GM10266 (cell line): Measurements from ENCODE around the gene PTPRO.

ENCODE experiments used
- DNase-seq: peaks from one replicate; pipeline ENCODE4 v3.0.0; 2012; ENCODE audit errors: extremely low spot score
- TF ChIP-seq, protein P1 (sequence below): IDR thresholded peaks from 2 replicates; pipeline ENCODE4 v1.5.1; 2012; ENCODE audit warnings: mild to moderate bottlenecking, low read depth; ENCODE audit not compliant: control insufficient read depth, insufficient read depth; ENCODE audit errors: missing control alignments

Gene PTPRO

DNA sequence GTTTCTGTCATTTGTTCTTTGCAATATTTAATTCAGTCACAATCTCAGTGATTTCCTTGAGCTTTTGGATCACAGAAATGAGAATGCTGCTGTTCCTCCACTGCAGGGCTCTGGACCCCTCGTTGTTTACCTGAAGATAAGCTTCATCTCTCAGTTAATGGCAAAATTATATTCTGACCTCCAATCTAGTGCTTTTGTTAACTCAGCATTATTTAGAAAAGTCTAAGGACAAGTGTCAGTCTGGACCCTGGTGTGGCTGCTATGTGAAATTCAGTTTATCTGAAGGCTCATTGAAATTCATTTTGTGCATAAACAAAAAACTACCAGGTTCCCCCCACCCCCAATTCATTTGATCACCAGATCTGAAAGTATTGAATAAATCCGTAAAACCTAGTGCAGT lies 84.7 kb downstream of the PTPRO start:
- DNase-seq: no peak
- TF ChIP-seq, protein P1, sequence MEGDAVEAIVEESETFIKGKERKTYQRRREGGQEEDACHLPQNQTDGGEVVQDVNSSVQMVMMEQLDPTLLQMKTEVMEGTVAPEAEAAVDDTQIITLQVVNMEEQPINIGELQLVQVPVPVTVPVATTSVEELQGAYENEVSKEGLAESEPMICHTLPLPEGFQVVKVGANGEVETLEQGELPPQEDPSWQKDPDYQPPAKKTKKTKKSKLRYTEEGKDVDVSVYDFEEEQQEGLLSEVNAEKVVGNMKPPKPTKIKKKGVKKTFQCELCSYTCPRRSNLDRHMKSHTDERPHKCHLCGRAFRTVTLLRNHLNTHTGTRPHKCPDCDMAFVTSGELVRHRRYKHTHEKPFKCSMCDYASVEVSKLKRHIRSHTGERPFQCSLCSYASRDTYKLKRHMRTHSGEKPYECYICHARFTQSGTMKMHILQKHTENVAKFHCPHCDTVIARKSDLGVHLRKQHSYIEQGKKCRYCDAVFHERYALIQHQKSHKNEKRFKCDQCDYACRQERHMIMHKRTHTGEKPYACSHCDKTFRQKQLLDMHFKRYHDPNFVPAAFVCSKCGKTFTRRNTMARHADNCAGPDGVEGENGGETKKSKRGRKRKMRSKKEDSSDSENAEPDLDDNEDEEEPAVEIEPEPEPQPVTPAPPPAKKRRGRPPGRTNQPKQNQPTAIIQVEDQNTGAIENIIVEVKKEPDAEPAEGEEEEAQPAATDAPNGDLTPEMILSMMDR: no peak

DNA sequence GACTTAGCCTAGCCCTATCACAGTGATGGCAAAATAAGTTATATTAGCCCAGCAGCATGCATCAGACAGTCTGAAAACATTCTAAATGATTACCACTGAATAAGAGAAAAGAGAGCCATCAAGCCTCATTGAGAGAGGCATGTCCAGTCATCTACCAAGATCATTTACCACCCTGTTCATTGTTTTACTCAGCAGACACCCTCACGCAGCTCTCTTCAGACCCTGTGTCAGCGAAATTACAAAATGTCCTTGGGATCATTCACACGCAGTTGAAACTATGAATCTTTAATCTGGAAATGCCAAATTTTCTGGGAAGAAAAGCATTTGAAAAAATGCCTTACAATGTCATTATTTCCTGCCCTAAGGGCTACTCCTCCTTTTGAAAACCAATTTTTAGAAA lies 89.5 kb downstream of the PTPRO start:
- TF ChIP-seq, protein P1: no peak
- no peak for DNase-seq

DNA sequence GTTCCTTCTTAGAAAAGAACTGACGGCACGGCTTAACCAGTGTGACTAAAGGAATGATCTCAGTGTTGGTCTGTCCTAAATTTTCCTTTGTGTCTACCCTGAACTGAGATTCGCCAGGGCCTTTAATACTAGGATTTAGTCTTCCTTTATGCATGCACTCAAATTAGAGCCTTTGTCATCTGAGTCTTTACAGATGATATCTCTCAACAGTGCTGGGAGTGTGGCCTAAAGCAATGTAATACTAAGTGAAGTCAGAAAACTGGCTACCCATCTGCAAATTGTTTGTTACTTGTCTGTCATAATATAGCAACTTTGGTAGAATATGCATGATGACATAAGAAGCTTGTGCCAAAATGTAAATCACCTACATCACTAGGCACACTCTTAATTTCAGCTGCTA lies 95.4 kb downstream of the PTPRO start:
- TF ChIP-seq, protein P1: no peak

DNA sequence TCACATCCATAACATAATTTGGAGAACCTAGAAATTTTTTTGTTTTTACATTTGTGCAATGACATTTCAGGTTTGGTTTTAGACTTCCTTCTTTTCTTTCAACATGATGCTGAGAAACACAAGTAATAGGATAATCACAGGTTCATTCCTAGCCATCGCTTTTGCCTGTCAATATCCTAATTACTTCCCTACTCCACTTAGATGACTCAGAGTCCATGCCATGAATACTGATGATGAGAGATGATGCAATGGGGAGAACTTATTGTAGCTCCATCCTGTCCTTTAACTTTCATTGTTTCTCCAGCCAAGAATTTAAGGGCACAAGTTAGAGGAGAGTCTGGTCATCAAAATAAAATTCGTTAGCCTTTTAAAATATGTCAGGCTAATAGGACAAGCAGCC lies 101.3 kb downstream of the PTPRO start:
- TF ChIP-seq, protein P1: no peak
- no peak for DNase-seq

More for the DNA sequence above, 95.4 kb downstream of the PTPRO start:
- DNase-seq: no peak

DNA sequence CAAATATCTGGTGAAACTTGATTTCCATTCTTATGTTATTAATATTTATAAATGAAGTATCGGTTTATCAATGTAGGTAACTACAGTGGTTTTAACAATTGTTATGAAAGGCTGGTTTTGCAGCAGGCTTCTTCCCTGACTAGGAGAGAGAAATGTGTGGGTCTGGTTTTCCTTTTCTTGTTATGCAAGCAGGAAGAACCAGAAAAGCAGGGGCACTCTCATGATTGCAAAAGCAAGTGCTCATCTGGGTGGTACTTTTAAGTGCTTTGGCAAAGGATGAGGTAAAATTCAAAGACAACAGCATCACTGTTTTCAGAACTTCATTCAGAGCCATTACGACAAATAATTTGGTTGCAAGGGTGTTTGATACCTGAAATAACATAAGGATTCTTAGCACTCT lies 105.6 kb downstream of the PTPRO start:
- TF ChIP-seq, protein P1: no peak

DNA sequence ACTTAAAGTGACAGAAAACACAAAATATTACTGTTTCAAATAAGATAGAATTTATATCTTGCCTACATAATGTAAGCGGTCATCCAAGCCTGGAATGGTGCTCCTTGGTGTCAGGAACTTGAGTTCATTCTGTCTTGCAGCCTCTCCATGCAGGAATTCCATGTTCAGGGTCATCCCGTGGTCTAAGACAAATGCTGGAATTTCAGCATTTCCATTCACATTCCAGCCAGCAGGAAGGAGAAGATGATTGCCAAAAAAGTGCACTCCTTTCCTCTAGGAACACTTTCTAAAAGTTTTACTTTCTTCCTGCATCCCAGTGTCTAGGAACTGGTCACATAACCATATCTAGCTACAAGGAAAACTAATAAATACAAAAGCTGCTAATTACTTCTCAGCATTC lies 106.3 kb downstream of the PTPRO start:
- TF ChIP-seq, protein P1: no peak
- DNase-seq: no peak

More for the DNA sequence above, 105.6 kb downstream of the PTPRO start:
- DNase-seq: no peak

DNA sequence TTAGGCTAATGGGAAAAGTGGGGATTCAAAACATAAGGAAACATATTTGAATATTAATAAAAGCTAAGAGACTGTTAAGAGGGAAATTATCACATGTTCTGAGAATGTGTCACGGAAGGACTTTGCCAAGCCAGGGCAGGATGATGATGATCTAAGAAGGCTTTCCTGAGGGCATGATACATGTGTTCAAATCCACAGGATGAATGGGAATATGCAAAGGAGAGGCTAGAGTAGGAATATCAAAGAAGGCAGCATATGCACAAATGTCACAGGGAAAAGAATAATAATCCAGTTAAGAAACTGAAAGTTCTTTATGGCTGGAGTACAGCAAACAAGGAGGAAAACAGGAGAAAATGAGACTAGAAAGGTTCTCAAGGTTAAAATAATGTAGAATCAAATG lies 107.0 kb downstream of the PTPRO start:
- TF ChIP-seq, protein P1: no peak
- DNase-seq: no peak
